Measurements from ENCODE around the gene DPYSL4. TPM values are rescaled to one million over a fixed set of nuclear protein-coding genes. Genes with fewer than 3 reads are reported as not detected.
A peak's percentile ranks its signal among the peaks of the same experiment; 100 is the strongest.

DPYSL4 gene
- total RNA-seq, 1 experiment from 2014 or later: 9.9 TPM

- in situ Hi-C loops (cut with HindIII; ENCODE audit: low pct_unique_long_range_greater_than_20kb, low sequenced_read_pairs): no loop called here
- no peak overlapping the region for H3K27ac ChIP-seq (ENCODE audit: low read length)
- no peaks in the 10 kb centered on the region for H3K9me3 ChIP-seq (ENCODE audit: control insufficient read depth, insufficient read depth, low read depth, low read length)
- H3K4me1 ChIP-seq (ENCODE audit: control insufficient read depth, insufficient read depth, low read length): no peaks in the 10 kb centered on the region; the same call in 1 of the 2 replicates
- CTCF ChIA-PET: no interaction called here
- TF ChIP-seq CTCF (IDR thresholded peaks at IDR 0.05): no peak
- TF ChIP-seq TCF7L2 (IDR thresholded peaks at IDR 0.05; ENCODE audit: low read depth, low read length): no peak
- TF ChIP-seq REST (IDR thresholded peaks at IDR 0.05; ENCODE audit: insufficient read depth in 1 of 2, low read depth in 2 of 2, low read length in 1 of 2): no peak
- TF ChIP-seq POLR2AphosphoS5 (IDR thresholded peaks at IDR 0.05; ENCODE audit: low read depth, low read length): no peak
- TF ChIP-seq SIN3A (IDR thresholded peaks at IDR 0.05; ENCODE audit: borderline replicate concordance, insufficient read depth, low read depth, low read length): no peak
- POLR2A ChIA-PET: no interaction called here
- H3K4me3 ChIP-seq (ENCODE audit: low read depth in 2 of 2, low read length in 2 of 2): no peak overlapping the region
- intact Hi-C loops (cut with micrococcal nuclease; ENCODE audit: unreplicated experiment): no loop called here
- no peak for DNase-seq (ENCODE audit: low read depth, low spot score)
- BruUV-seq (replicated peaks): no TSS peak
- H3K27me3 ChIP-seq (ENCODE audit: control insufficient read depth, insufficient read depth, low read length): no peaks in the 10 kb centered on the region
- H3K36me3 ChIP-seq (ENCODE audit: control insufficient read depth, insufficient read depth, low read length): no peaks in the 10 kb centered on the region
- no peak for ATAC-seq
Observed at GRCh38 chr10:132154931-132155330, 31.8 kb upstream of the DPYSL4 start.

- H3K36me3 ChIP-seq (ENCODE audit: control insufficient read depth, insufficient read depth, low read length): no peaks in the 10 kb centered on the region
- no peaks in the 10 kb centered on the region for H3K27me3 ChIP-seq (ENCODE audit: control insufficient read depth, insufficient read depth, low read length)
- no TSS peak for BruUV-seq (replicated peaks)
- H3K4me3 ChIP-seq (ENCODE audit: low read depth in 2 of 2, low read length in 2 of 2): no peak overlapping the region
- TF ChIP-seq CTCF (IDR thresholded peaks at IDR 0.05) (no peak), SIN3A (IDR thresholded peaks at IDR 0.05; ENCODE audit: borderline replicate concordance, insufficient read depth, low read depth, low read length) (no peak), POLR2AphosphoS5 (IDR thresholded peaks at IDR 0.05; ENCODE audit: low read depth, low read length) (no peak), TCF7L2 (IDR thresholded peaks at IDR 0.05; ENCODE audit: low read depth, low read length) (no peak), REST (IDR thresholded peaks at IDR 0.05; ENCODE audit: insufficient read depth in 1 of 2, low read depth in 2 of 2, low read length in 1 of 2) (no peak)
- in situ Hi-C loops (cut with HindIII; ENCODE audit: low pct_unique_long_range_greater_than_20kb, low sequenced_read_pairs) (no loop called here), intact Hi-C loops (cut with micrococcal nuclease; ENCODE audit: unreplicated experiment) (no loop called here)
- ATAC-seq (0 out of 2 replicates have a peak, but pooled peaks have one; percentile 24), DNase-seq (ENCODE audit: low read depth, low spot score) (no peak)
- CTCF ChIA-PET: no interaction called here
- H3K4me1 ChIP-seq (ENCODE audit: control insufficient read depth, insufficient read depth, low read length): no peaks in the 10 kb centered on the region; the same call in 1 of the 2 replicates
- POLR2A ChIA-PET: no interaction called here
- H3K9me3 ChIP-seq (ENCODE audit: control insufficient read depth, insufficient read depth, low read depth, low read length): no peaks in the 10 kb centered on the region
- no peak overlapping the region for H3K27ac ChIP-seq (ENCODE audit: low read length)
Observed at GRCh38 chr10:132155723-132156381, 30.9 kb upstream of the DPYSL4 start.

Measured in Panc1 (cell line).